Loucy (cell line): ENCODE data around the gene CUL9.

Experiments used
- H2AFZ ChIP-seq: fragments of 200-600 bp; sonication (generic); 2 replicates; pipeline ENCODE4 v1.6.0; 2016; ENCODE audit warnings: antibody characterized with exemption, mild to moderate bottlenecking, low read length, moderate library complexity
- H3F3A ChIP-seq: fragments of 200-600 bp; 2 replicates; pipeline ENCODE4 v1.6.0; 2016; ENCODE audit warnings: antibody characterized with exemption, low read depth, mild to moderate bottlenecking
- H3K27me3 ChIP-seq: fragments of 200-600 bp; sonication (generic); 2 replicates; pipeline ENCODE4 v1.6.1; 2014; ENCODE audit warnings: low read length, mild to moderate bottlenecking; ENCODE audit not compliant: insufficient read depth, poor library complexity, severe bottlenecking
- H3K36me3 ChIP-seq: fragments of 200-600 bp; sonication (generic); 2 replicates; pipeline ENCODE4 v1.6.1; 2016; ENCODE audit warnings: low read length; ENCODE audit not compliant: insufficient read depth
- H3K4me1 ChIP-seq: fragments of 200-600 bp; sonication (generic); 2 replicates; pipeline ENCODE4 v1.5.1; 2014; ENCODE audit warnings: low read length, mild to moderate bottlenecking; ENCODE audit not compliant: insufficient read depth, poor library complexity, severe bottlenecking
- H3K4me2 ChIP-seq: fragments of 200-600 bp; sonication (generic); 2 replicates; pipeline ENCODE4 v1.6.0; 2014; ENCODE audit warnings: antibody characterized with exemption, low read length, low read depth, mild to moderate bottlenecking; ENCODE audit not compliant: poor library complexity, severe bottlenecking
- H3K4me3 ChIP-seq: fragments of 200-600 bp; sonication (generic); 2 replicates; pipeline ENCODE4 v1.5.1; 2014; ENCODE audit warnings: low read length, mild to moderate bottlenecking, mixed read lengths; ENCODE audit not compliant: poor library complexity, severe bottlenecking
- H3K79me2 ChIP-seq: fragments of 200-600 bp; sonication (generic); 2 replicates; pipeline ENCODE4 v1.6.1; 2014; ENCODE audit warnings: low read length; ENCODE audit not compliant: insufficient read depth
- H3K9ac ChIP-seq: fragments of 200-600 bp; sonication (generic); 2 replicates; pipeline ENCODE4 v1.6.0; 2014; ENCODE audit warnings: mild to moderate bottlenecking, low read depth, low read length, moderate library complexity; ENCODE audit not compliant: poor library complexity, severe bottlenecking
- H3K9me2 ChIP-seq: fragments of 200-600 bp; sonication (generic); replicated peaks from 2 replicates; pipeline ENCODE4 v1.6.1; 2016; ENCODE audit warnings: low read depth, low read length, mixed read lengths
- H3K9me3 ChIP-seq: fragments of 200-600 bp; sonication (generic); 2 replicates; pipeline ENCODE4 v1.6.1; 2014; ENCODE audit warnings: mild to moderate bottlenecking, antibody characterized with exemption, low read length, low read depth; ENCODE audit not compliant: insufficient read depth
- H4K20me1 ChIP-seq: fragments of 200-600 bp; sonication (generic); 2 replicates; pipeline ENCODE4 v1.6.0; 2014; ENCODE audit warnings: antibody characterized with exemption, low read length, mild to moderate bottlenecking; ENCODE audit not compliant: insufficient read depth, poor library complexity, severe bottlenecking
- CTCF ChIP-seq: fragments of 200-600 bp; sonication (generic); conservative IDR thresholded peaks from 2 replicates; pipeline ENCODE4 v1.5.1; 2014; ENCODE audit warnings: mild to moderate bottlenecking, antibody characterized with exemption, low read length
- EZH2phosphoT487 ChIP-seq: fragments of 200-600 bp; IDR thresholded peaks from 2 replicates; pipeline ENCODE4 v1.6.1; 2018; ENCODE audit warnings: antibody characterized with exemption, mild to moderate bottlenecking, moderate library complexity, borderline replicate concordance

The CUL9 gene

GRCh38 chr6:43258807-43259686 is 77.1 kb downstream of the CUL9 start:
- no peaks in the 10 kb centered on the region for H3K9me3 ChIP-seq
- H3K79me2 ChIP-seq, result no peaks in the 10 kb centered on the region
- H3K4me1 ChIP-seq, result no peaks in the 10 kb centered on the region
- H3K36me3 ChIP-seq, result no peaks in the 10 kb centered on the region
- no peaks in the 10 kb centered on the region for H4K20me1 ChIP-seq
- H3F3A ChIP-seq, result no peaks in the 10 kb centered on the region
- H3K4me3 ChIP-seq, result no peak overlapping the region
- H3K4me2 ChIP-seq, result no peak overlapping the region
- no peak overlapping the region for H3K9ac ChIP-seq
- H3K27me3 ChIP-seq, result no peaks in the 10 kb centered on the region
- H2AFZ ChIP-seq, result no peak overlapping the region
- TF ChIP-seq CTCF (no peak), EZH2phosphoT487 (no peak)
- no peaks in the 10 kb centered on the region for H3K9me2 ChIP-seq

GRCh38 chr6:43260791-43261190 is 78.8 kb downstream of the CUL9 start:
- Histone ChIP-seq H3K4me3 (no peak overlapping the region), H3K36me3 (no peaks in the 10 kb centered on the region), H4K20me1 (no peaks in the 10 kb centered on the region), H2AFZ (no peak overlapping the region), H3K9me2 (no peaks in the 10 kb centered on the region), H3K79me2 (no peaks in the 10 kb centered on the region), H3K4me1 (no peaks in the 10 kb centered on the region), H3K27me3 (no peaks in the 10 kb centered on the region), H3K4me2 (no peak overlapping the region), H3F3A (no peaks in the 10 kb centered on the region), H3K9me3 (no peaks in the 10 kb centered on the region), H3K9ac (no peak overlapping the region)
- no peak for TF ChIP-seq CTCF
- no peak for TF ChIP-seq EZH2phosphoT487

GRCh38 chr6:43261198-43261597 is 79.2 kb downstream of the CUL9 start:
- TF ChIP-seq CTCF (no peak), EZH2phosphoT487 (no peak)
- no peak overlapping the region for H2AFZ ChIP-seq

More at GRCh38 chr6:43261198-43261597, 79.2 kb downstream of the CUL9 start:
- H3K4me3 ChIP-seq, result no peak overlapping the region
- no peak overlapping the region for H3K4me2 ChIP-seq
- no peak overlapping the region for H3K9ac ChIP-seq
- no peaks in the 10 kb centered on the region for H3K9me2 ChIP-seq
- H3K79me2 ChIP-seq, result no peaks in the 10 kb centered on the region
- H3K9me3 ChIP-seq, result no peaks in the 10 kb centered on the region
- no peaks in the 10 kb centered on the region for H3K36me3 ChIP-seq
- H4K20me1 ChIP-seq, result no peaks in the 10 kb centered on the region
- H3K4me1 ChIP-seq, result no peaks in the 10 kb centered on the region
- H3F3A ChIP-seq, result no peaks in the 10 kb centered on the region
- no peaks in the 10 kb centered on the region for H3K27me3 ChIP-seq
